K562 (cell line): ENCODE measurements around the gene UBE2K. TPM values are rescaled to one million over a fixed set of nuclear protein-coding genes. Genes with fewer than 3 reads are reported as not detected.
"Not testable (repeated sequence)": the region's sequence is repeated elsewhere in the genome, so short reads cannot be mapped to it uniquely, and the experiment has no call there.

Experiments
- ATAC-seq: fragments of 200-7000 bp; cut with Tn5 transposase; 3 replicates; pipeline ENCODE4 v1.9.1; 2020; ENCODE audit warnings: moderate library complexity
- BruUV-seq: library from RNA; stranded (reverse); fragments of 400-500 nt; replicated peaks from 2 replicates; lab custom pipeline; 2021; lab: Mats Ljungman, UMichigan
- CTCF ChIA-PET: fragments of 300-600 bp; formaldehyde crosslinking; extraction: SDS; loops from one replicate; lab custom pipeline; 2021; ENCODE audit warnings: low intra/inter-chr PET ratio; lab: Yijun Ruan, JAX
- POLR2A ChIA-PET: fragments of 300-600, 350-650 bp; sonication (Branson Sonifier 250); formaldehyde crosslinking; extraction: SDS; loops from one replicate; lab custom pipeline; 2021; ENCODE audit warnings: antibody characterized with exemption, inconsistent platforms; lab: Yijun Ruan, JAX
- DNase-seq, 4 experiments: peaks; one replicate each; pipeline versions ENCODE4 v3.0.0 to v3.0.0-alpha.2; 2011 to 2018; ENCODE audit warnings: low spot score in 3 of 4, mixed read lengths in 3 of 4; ENCODE audit errors: extremely low read depth in 1 of 4
- FAIRE-seq: peaks from 2 replicates; lab custom pipeline; 2011; peaks lifted over from hg19 to GRCh38; lab: Jason Lieb, UNC
- H2AFZ ChIP-seq: 2 replicates; pipeline ENCODE4 v1.6.0; 2011; ENCODE audit warnings: low read depth, low read length, control low read depth, inconsistent platforms
- H3K27ac ChIP-seq: fragments of 200-600 bp; 3 replicates; pipeline ENCODE4 v1.8.0; 2011; ENCODE audit warnings: low read depth, mild to moderate bottlenecking, control low read depth, inconsistent platforms, low read length, moderate library complexity, mixed read lengths; ENCODE audit errors: extremely low read depth
- H3K27me3 ChIP-seq, 2 experiments: fragments of 300-600 bp in 1 of 2; 2 replicates in 1 of 2; 3 replicates in 1 of 2; pipeline versions ENCODE4 v1.6.0 to v1.8.0; 2011; ENCODE audit warnings: inconsistent platforms in 2 of 2, low read length in 2 of 2, mild to moderate bottlenecking in 1 of 2, mixed read lengths in 1 of 2, moderate library complexity in 1 of 2; ENCODE audit not compliant: control insufficient read depth in 2 of 2, insufficient read depth in 2 of 2
- H3K36me3 ChIP-seq: fragments of 300-600 bp; 3 replicates; pipeline ENCODE4 v1.8.0; 2011; ENCODE audit warnings: mild to moderate bottlenecking, low read length, inconsistent platforms; ENCODE audit not compliant: control insufficient read depth, insufficient read depth
- H3K4me1 ChIP-seq, 2 experiments: fragments of 200-600 bp in 1 of 2; replicated peaks in 1 of 2; 2 replicates in 1 of 2; 3 replicates in 1 of 2; pipeline versions ENCODE4 v1.5.1 to v1.8.0; 2011; ENCODE audit warnings: inconsistent platforms in 2 of 2, low read length in 2 of 2, mild to moderate bottlenecking in 1 of 2, mixed read lengths in 1 of 2, moderate library complexity in 1 of 2; ENCODE audit not compliant: control insufficient read depth in 2 of 2, insufficient read depth in 2 of 2
- H3K4me2 ChIP-seq: 2 replicates; pipeline ENCODE4 v1.6.1; 2011; ENCODE audit warnings: low read length, control low read depth, inconsistent platforms, mixed read lengths; ENCODE audit not compliant: insufficient read depth
- H3K4me3 ChIP-seq: fragments of 200-600 bp; sonication (generic), shearing (Covaris generic); 2 replicates; pipeline ENCODE4 v1.5.1; 2016; ENCODE audit warnings: control low read depth, inconsistent platforms
- H3K79me2 ChIP-seq: fragments of 200-600 bp; 3 replicates; pipeline ENCODE4 v1.8.0; 2011; ENCODE audit warnings: low read length, inconsistent platforms; ENCODE audit not compliant: control insufficient read depth, insufficient read depth
- H3K9ac ChIP-seq, 2 experiments: 2 replicates each; pipeline versions ENCODE4 v1.6.0 to v1.6.1; 2011; ENCODE audit warnings: low read depth in 2 of 2, low read length in 2 of 2, control low read depth in 1 of 2, inconsistent platforms in 1 of 2, mild to moderate bottlenecking in 1 of 2, mixed read lengths in 1 of 2; ENCODE audit not compliant: insufficient read depth in 1 of 2
- H3K9me1 ChIP-seq: one replicate; pipeline ENCODE4 v1.6.0; 2011; ENCODE audit warnings: inconsistent platforms, mild to moderate bottlenecking, low read length, moderate library complexity; ENCODE audit not compliant: control insufficient read depth, insufficient read depth
- H3K9me3 ChIP-seq: replicated peaks from 2 replicates; pipeline ENCODE4 v1.5.1; 2011; ENCODE audit warnings: low read depth, low read length, inconsistent platforms; ENCODE audit not compliant: control insufficient read depth, insufficient read depth
- H4K20me1 ChIP-seq: replicated peaks from 2 replicates; pipeline ENCODE4 v1.6.1; 2011; ENCODE audit warnings: low read length, inconsistent platforms, mixed read lengths; ENCODE audit not compliant: control insufficient read depth, insufficient read depth
- E2F5 ChIP-seq: sonication (generic); formaldehyde crosslinking; IDR thresholded peaks from 2 replicates; pipeline ENCODE4 v1.8.0; 2022; ENCODE audit warnings: mild to moderate bottlenecking, missing genetic modification reagents
- ESRRA ChIP-seq: fragments of 450-650 bp; IDR thresholded peaks from 2 replicates; pipeline ENCODE4 v1.6.1; 2014; ENCODE audit warnings: low read depth, mild to moderate bottlenecking, moderate library complexity, borderline replicate concordance
- FOSL1 ChIP-seq: fragments of 200-800 bp; sonication (Bioruptor generic); conservative IDR thresholded peaks from 2 replicates; pipeline ENCODE4 v1.6.1; 2016; ENCODE audit warnings: missing genetic modification characterization, missing compliant biosample characterization
- NFIC ChIP-seq: fragments of 450-650 bp; IDR thresholded peaks from 2 replicates; pipeline ENCODE4 v1.6.1; 2017; ENCODE audit warnings: mild to moderate bottlenecking, inconsistent platforms
- NFIX ChIP-seq: fragments of 250-450 bp; sonication (Bioruptor Pico); IDR thresholded peaks from 2 replicates; pipeline ENCODE4 v1.4.0; 2020; ENCODE audit warnings: low read depth, mild to moderate bottlenecking, moderate library complexity
- POLR3G ChIP-seq: IDR thresholded peaks from 2 replicates; pipeline ENCODE4 v1.6.1; 2011; ENCODE audit not compliant: insufficient read length, insufficient replicate concordance; ENCODE audit errors: extremely low read depth
- ZFP30 ChIP-seq: fragments of 250-450 bp; sonication (Bioruptor Pico); IDR thresholded peaks from 2 replicates; pipeline ENCODE4 v1.8.0; 2022; ENCODE audit warnings: moderate library complexity, mild to moderate bottlenecking, inconsistent platforms, borderline replicate concordance
- ZNF408 ChIP-seq: fragments of 250-450 bp; sonication (Bioruptor Pico); IDR thresholded peaks from 2 replicates; pipeline ENCODE4 v1.4.0; 2020; ENCODE audit warnings: low read depth, mild to moderate bottlenecking, moderate library complexity
- ZNF583 ChIP-seq: fragments of 250-450 bp; sonication (Bioruptor Pico); IDR thresholded peaks from 2 replicates; pipeline ENCODE4 v1.4.0; 2020
- WGBS: fragments of 100-300 bp; shearing (Covaris generic); methylation state at CpG from one replicate; pipeline ENCODE4 v1.1.6; 2016; ENCODE audit warnings: low coverage, mixed read lengths; ENCODE audit not compliant: insufficient coverage; ENCODE audit errors: missing lambda C conversion rate; 5-methylcytosine and 5-hydroxymethylcytosine counted together
- in situ Hi-C: fragments of 300-500 bp; cut with MboI; formaldehyde crosslinking; loops from 4 replicates; pipeline ENCODE4 v1.15.0; 2018; ENCODE audit warnings: inconsistent platforms, mixed read lengths
- intact Hi-C: fragments of 100-400 bp; cut with micrococcal nuclease; formaldehyde crosslinking; loops from 2 replicates; pipeline ENCODE4 v1.14.2; 2022
- polyA plus RNA-seq, 8 experiments: library from polyadenylated mRNA; depleted of rRNA in 4 of 8; stranded (reverse) in 5 of 8; unstranded in 3 of 8; fragments of >200 nt; fragmentation: Nextera tagmentation in 2 of 8; fragmentation: Illumina TruSeq in 1 of 8; extraction: Ambion mirVana in 2 of 8; extraction: Trizol in 1 of 8; gene quantifications; 2 replicates each; pipeline versions ENCODE4 v1.2.1 to v1.2.3, GENCODE V29; 2011 to 2014; ENCODE audit warnings: inconsistent platforms in 1 of 8, missing spikeins in 1 of 8
- total RNA-seq, 7 experiments: library from RNA; depleted of rRNA in 6 of 7; stranded (reverse); fragments of >200 nt in 6 of 7; fragmentation: Illumina TruSeq in 2 of 7; extraction: Trizol in 2 of 7; gene quantifications; 2 replicates each; pipeline versions ENCODE4 v1.2.1 to v1.2.3, GENCODE V29; 2011 to 2021; ENCODE audit warnings: low replicate concordance in 1 of 7

UBE2K gene
- total and polyA plus RNA-seq, 9 of the 15 experiments (the other 6 are each of a cell fraction or from before 2014, with no cell fraction given), result 29.8 to 190 (median 62.6) TPM

- TF ChIP-seq ZNF583 (CRISPR knock-in tag), result no peak
- TF ChIP-seq POLR3G, result no peak
- TF ChIP-seq FOSL1 (tag), result no peak
- TF ChIP-seq E2F5 (CRISPR knock-in tag), result no peak
- TF ChIP-seq ZFP30 (CRISPR knock-in tag), result no peak
- no peak for TF ChIP-seq ZNF408 (CRISPR knock-in tag)
- no peak for TF ChIP-seq ESRRA
- TF ChIP-seq, all 486 proteins: peak for 0
Observed at GRCh38 chr4:39732728-39733127, 34.8 kb downstream of the UBE2K start (continued).

- 94% methylated on average over 10 of the region's 10 CpGs for WGBS
- CTCF ChIA-PET, H3K4me2 ChIP-seq, in situ Hi-C loops, H3K9me1 ChIP-seq, FAIRE-seq, H3K9ac ChIP-seq, H3K27ac ChIP-seq, H3K9me3 ChIP-seq, intact Hi-C loops, H4K20me1 ChIP-seq, BruUV-seq, H2AFZ ChIP-seq, ATAC-seq, DNase-seq, H3K4me1 ChIP-seq, H3K27me3 ChIP-seq, H3K4me3 ChIP-seq: not testable (repeated sequence)
- peaks cover 55% of the 10 kb centered on the region for H3K79me2 ChIP-seq
- peak; percentile 60; the same call in 1 of the 2 replicates for TF ChIP-seq NFIX (CRISPR knock-in tag)
- TF ChIP-seq NFIC, result peak; percentile 93
- POLR2A ChIA-PET, result interaction anchor here (0.6 kb wide), 1 partner anchor 694 kb away, joined by 3 read pairs; no protein-coding TSS in a partner anchor
- peaks cover 43% of the 10 kb centered on the region for H3K36me3 ChIP-seq
Observed at GRCh38 chr4:39739591-39739990, 41.7 kb downstream of the UBE2K start.
